Eye (tissue), 1 donor: Measurements from ENCODE around the gene ISX.

Experiments
- DNase-seq: peaks from one replicate; pipeline ENCODE4 v3.0.0-alpha.2; 2015

ISX gene

DNA sequence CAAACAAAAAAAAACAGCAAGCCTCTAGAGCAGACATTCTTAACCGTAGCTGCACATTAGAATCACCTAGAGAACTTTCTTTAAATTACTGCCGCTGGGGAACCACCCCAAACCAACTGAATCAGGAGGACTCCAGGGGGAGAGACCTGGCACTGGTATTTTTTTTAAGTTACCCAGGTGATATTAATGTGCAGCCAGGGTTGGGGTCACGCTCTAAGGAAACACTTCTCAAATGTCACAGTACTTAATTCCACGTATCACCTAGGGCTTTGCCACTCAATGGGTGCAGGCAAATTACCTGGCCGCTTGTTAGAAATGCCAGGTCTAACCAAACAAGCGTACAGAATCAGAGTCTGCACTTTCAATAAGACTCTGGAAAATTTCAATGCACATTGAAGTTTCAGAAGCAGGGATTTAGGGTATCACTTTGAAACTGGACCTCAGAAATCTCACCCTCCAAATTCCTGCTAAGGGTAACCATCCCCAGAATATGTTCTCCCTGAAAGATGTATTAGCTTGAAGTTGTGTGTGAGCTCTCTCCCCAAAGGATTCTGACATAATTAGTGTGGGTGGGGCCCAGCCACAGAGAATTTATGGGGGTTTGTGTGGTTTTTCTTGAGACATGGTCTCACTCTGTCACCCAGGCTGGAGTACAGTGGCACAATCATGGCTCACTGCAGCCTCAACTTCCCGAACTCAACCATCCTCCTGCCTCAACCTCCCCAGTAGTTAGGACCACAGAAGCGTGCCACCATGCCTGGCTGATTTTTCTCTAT lies 12.7 kb upstream of the ISX start:
- DNase-seq, result no peak

DNA sequence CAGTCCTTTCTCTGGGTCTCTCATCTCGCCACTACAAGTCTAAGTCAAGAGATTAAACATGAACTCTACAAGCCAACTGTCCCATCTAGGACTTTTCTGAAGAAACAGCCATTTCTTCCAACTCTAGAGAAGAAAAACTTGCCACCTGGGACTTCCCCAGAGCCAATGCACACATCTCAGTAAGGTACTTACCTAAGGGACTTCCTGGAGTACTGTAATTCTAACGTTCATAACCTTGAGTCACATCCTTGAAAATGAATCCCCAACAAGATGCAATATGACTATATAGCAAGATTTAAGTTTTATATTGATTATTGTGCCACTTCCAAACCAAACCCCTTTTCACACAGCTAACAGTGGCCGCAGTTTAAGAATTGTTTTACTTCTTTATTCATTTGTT lies 11.9 kb upstream of the ISX start:
- no peak for DNase-seq

DNA sequence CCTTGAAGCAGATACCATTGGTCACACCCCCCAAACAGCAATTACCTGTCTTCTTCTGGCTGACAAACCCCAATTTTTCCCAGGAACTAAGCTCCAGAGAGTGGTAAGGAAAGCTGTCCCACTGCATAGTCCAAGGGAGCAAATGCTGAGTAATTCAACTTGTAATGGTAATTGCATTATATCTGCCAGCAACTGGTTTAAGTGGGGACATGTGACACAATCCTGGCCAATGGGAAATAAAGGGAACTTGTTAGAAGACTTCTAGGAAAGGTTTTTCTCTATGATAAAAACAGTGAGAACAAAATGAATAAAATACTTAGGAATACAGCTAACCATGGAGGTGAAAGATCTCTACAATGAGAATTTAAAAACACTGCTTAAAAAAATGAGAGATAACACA lies 9.5 kb upstream of the ISX start:
- no peak for DNase-seq

DNA sequence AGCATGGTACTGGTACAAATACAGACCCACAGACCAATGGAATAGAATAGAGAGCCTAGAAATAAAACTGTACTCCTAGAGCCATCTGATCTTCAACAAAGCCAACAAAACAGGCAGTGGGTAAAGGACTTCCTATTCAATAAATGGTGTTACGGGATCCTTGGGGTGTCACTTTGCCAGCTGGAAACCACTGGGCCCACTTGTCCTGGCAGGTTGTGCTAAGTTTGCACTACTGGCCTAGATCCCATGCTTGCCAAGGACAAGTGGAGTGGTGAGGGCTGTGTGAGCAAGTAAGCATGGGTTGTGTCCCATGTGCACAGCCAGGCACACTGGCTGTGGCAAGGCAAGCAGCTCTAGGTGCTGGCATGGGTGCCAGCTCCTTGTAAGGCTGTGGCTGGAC lies 8.8 kb upstream of the ISX start:
- DNase-seq, result no peak

DNA sequence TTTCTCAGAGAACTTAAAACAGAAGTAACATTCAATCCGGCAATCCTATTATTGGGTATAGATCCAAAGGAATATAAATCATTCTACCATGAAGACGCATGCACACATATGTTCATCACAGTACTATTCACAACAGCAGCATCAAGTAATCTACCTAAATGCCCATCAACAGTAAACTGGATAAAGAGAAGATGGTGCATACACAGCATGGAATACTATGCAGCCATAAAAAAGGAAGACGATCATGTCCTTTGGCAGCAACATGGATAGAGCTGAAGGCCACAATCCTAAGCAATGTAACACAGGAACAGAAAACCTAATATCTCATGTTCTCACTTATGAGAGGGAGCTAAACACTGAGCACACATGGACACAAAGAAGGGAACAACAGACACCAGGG lies 6.3 kb upstream of the ISX start:
- DNase-seq, result no peak

DNA sequence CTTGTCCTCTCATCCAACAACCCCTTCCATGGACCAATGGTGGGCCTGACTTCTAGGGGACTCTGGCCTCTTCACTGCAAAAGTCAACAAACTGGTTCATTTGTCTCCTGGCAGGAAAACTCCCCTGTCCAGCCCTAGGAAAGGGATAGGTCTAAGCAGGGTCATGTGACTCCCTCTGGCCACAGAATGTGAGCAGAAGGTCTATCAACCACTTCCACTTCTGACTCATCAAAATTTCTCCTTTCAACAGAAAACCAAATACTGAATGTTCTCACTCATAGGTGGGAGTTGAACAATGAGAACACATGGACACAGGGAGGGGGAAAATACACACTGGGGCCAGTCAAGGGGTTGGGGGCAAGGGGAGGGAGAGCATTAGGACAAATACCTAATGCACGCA lies 1.3 kb upstream of the ISX start:
- no peak for DNase-seq

DNA sequence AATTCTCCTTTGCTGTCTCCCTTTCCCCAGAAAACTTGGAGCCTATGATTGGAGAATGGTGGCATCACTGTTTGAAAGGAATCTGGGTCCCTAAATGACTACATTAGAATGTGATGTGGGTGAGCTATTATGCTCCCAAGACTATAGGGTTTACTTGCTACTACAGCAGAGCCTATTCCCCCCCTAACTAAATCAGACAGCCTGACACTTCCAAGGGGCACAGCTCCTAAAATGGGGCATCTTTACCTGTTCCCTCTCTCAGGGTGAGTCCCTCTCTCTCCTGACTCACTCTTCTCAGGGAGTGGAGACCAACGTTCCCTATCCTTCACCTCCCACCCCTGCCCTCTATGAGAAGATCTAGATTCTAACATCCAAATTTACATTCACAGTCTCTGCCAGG lies 775 bp upstream of the ISX start:
- DNase-seq, result no peak

DNA sequence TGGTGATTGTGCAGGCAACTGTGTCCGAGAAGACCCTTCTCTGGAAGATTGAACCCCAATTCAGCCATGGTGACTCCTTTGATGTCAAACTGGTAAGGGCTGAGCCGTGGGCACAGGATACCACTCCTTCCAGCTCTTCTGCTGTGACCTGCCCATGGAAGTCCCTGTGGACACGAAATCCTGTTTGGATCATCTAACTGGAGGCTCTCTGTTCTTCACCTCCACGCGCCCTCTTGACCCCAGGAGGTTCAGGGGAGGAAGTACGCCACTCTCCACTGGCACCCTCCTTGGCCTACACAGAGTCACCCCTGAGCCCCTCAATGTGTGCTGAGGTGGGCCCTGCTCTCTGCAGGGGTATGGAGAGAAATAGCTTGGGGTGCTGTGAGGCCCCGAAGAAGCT lies 810 bp downstream of the ISX start:
- DNase-seq, result no peak

DNA sequence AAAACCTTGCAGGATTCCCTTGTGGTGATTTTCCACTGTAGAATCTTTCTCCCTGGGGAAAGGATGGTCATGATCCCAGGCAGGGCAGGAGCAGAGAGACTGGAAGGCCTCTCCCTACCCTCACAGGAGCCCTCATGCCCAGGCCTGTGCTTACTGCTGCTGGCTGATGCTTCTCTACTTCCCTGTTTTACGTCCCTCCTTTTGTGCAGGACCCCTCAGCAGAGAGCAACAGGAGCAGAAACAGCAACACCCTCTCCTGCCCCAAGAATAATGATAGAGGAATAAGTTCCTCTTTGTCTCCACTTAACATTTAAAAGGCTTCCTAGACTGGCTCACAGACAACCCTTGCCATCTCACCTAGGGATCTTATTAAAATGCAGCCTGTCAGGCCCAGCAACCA lies 3.6 kb downstream of the ISX start:
- DNase-seq, result no peak

DNA sequence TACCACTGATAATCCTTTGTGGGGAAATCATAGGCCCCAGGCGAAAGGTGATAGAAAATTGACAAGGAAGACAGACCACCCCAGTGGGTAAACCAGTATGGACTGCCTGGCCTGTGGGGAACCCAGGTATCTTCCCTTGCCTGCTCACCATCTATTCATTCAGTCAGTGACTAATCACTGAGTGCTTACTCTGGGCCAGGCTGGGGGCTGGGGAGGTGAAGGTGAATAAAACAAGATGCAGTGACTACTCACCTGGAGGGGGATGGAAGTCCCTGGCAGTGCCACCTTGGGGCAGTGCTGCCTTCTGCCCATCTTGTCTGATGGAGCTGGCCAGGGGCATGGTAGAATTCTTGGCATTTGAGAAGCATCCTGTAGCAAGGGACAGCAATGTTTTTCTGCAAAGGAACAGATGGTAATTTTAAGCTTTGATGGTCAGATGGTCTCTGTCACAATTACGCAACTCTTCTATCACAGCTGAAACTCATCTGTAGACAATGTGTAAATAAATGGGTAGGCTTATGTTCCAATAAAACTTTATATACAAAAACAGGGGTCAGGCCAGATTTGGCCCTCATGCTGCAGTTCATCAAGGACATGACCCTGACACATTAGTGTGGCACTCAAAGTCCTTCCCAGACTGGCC lies 4.6 kb downstream of the ISX start:
- no peak for DNase-seq

DNA sequence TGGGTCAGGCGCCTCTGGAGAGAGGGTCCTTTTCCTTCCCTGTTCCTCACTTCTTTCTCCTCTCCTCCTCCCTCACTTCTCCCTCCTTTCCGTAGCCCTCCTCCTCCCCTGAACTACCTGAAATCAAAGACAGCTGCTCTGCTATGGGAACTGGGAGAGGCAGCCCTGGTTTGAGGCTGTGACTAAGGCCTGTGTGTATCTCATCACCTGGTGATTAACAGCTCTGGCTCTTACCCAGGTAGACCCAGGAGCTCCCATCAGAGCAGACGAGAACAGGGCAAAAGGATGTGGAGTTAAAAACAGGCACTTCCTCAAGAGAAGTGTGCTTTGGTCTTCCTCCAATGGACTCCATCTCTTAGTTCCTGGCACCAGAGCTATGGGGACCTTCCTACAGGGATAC lies 5.8 kb downstream of the ISX start:
- DNase-seq, result no peak

DNA sequence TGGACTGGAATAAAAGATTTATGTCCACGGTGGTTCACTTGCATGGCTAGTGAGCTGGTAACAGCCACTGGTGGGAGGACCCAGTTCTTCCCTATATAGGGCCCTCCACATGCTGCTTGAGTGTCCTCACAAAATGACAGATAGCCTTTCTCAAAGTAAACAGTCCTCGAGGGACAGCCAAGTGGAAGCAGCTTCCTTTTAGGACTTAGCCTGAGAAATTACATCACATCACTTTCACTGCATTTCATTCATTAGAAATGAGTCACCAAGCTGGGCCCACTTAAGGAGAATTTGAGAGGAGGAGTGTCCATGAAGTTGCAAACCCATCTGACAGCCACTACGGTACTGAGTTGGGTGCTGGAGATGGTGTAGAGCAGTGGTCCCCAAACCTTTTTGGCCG lies 7.0 kb downstream of the ISX start:
- DNase-seq, result no peak

DNA sequence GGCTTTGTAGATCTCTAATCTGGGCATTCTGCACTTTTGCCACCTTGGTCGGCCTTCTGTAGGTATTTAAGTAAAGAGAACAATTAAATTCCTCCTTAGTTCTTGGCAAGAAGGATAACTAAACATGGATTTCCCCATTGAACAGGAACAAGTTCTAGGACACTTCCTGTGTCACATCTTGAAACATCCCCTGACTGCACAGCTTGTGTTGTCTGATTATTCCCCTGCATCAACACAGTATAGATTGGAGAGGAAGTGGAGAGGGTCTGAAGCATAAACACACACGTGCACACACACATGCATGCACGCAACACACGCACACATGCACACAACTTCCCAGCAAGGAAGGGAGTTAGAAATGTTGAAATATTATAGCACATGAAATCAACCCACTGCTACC lies 8.6 kb downstream of the ISX start:
- DNase-seq, result no peak

DNA sequence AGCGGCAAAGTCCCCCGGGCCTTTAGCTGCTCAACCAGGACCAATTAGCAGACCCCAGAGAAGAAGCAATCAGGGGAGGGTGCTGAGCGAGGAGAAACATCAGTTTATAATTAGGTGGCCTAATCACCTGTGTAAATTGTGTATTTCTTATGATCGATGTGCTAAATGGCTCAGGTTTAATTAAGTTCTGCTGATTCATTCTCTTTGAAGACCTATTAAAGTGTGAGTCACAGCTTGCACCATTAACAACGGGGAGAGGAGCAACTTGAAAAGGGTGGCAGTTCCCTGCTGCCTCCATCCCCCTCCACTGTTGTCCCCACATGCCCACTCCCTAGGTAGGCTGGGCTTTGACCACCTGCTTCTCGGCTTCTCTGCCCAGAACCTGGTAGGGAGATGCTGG lies 10.7 kb downstream of the ISX start:
- DNase-seq, result no peak

DNA sequence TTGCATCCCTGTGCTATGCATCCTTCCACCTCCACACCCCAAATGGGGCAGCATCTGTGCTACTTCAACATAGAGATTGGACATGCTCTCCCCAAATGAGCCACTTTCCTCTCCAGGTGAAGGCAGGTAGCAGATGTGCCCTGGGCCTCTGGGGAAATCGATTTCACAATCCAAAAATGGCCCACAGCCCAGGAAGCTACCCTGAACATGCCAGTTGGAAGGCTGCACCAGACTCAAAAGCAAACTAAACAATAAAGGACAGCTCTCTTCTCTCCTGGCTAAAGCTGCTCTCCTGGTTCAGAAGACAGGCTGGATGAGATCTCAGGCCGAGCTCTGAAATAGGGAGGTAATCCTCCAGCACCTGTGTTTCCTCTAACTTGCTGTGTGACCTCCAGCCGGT lies 19.7 kb downstream of the ISX start:
- DNase-seq, result no peak

DNA sequence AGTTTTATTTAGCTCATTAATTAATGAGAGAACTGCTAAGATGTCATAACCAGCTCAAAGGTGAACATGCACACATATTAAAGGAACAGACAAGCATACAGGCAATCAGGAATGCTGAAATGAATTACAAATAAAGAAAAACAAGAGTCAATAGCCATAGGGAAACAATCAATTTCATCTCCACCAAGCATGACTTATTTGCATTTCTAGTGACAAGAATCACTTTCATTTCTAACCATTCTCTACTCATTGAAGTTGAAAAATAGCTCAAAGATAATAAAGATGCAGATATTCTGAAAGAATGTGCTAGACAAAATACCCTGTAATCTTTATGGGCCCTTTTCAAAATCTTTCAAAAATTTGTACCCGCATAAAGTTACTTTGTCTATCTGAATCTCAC lies 23.2 kb downstream of the ISX start:
- DNase-seq, result no peak

DNA sequence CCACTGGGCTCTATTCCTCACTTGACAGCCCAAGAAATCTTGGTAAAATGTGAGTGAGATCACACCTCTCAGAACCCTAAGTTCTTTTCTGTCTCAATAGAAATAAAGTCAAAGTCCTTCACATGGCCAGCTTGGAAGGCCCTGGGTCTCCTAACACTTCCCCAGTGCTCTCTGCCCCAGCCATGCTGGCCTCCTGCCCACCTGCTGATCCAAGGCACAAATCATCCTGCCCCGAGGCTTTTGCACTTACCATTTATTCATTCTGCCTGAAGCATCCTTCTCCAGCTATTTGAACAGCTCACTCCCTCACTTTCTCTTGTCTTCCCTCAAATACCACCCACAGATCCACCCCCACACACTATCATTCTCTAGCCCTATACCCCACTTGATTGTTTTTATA lies 26.4 kb downstream of the ISX start:
- DNase-seq, result no peak

DNA sequence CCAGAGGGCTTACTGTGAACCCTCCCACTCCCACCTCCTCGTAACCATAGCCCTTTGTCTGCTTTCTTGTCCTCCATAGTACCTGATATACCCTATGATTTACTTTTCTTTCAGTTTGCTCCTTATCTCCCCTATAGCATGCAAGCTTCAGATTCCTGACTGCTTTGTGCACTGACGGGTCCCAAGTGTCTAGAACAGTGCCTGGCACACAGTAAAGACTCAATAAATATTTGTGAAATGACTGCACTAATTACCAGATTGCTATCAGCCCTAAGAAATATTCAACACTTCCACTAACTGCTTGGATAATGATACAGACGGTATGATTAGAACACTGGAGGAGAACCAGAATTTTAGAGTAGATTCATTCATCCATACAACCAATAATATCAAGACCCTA lies 33.0 kb downstream of the ISX start:
- no peak for DNase-seq

DNA sequence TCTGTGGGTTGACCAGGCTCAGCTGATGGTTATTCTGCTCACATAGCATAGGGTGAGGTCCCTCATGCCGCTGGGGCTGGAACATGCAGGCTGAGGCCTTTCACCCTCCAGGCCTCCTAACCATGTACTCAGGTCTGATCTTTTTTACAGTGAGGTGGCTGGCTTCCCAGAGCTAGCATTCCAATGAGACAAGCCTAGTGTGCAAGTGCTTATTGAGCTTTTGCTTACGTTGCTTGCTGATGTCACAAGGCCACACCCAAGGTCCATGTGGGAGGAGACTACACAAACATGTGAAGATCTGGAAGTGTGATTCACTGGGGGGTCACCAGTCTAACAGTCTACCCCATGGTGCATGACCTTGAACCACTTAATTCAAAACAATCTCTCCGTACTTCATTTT lies 33.9 kb downstream of the ISX start:
- DNase-seq, result no peak

DNA sequence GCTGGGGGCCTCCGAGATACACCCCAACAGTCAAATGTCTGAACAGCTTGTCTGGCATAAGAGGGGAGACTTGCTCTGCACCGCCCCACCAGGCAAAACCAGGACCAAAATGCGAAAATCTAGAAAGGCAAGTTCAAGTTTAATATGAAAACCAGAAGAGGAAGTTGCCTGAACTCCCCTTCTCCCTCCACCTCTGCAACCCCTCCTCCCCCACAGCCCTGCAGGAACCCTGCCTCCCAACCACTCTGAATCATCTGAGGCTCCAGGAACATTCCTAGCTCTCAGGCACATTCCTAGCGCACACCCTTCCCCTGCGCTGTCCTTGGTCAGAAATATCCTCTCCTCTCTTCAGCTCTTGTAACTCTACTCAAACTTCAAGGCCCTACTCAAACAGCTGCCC lies 36.7 kb downstream of the ISX start:
- peak; percentile 12 for DNase-seq

DNA sequence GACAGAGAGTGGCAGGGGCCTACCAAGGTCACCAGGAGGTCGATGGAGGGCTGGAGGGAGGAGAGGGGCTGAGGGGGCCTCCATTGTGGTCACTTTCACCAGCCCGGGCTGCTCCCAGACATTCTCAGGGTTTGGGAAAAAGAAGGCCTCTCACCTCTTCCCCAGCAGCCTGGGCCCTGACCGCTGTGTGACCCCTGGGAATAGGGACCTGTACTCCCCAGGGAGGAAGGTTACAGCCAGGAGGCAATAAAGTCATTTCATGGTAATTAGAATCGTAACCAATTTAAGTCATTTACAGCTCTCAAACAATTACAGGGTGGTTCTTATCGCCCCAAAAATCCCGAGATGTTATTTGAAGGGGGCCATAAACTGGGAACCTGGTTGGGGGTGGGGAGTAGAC lies 37.8 kb downstream of the ISX start:
- no peak for DNase-seq

DNA sequence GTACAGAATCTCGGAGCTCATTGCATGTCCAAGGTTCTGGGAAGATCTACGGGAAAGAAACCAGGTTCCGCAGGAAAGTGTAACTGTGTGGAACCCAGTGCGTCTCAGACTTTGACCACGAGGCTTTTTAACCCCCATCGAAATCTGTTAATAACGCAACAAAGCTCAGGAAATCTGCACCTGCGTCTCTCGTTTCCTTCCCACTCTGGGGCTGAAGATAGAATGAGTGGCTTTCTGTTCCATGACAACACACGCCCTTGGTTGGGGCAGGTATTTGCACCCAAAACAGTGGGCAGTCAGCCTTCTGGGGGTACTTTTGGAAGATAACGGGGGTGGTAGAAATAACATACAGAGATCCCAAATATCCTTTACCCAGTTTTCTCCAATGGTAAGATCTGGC lies 38.5 kb downstream of the ISX start:
- DNase-seq, result no peak

DNA sequence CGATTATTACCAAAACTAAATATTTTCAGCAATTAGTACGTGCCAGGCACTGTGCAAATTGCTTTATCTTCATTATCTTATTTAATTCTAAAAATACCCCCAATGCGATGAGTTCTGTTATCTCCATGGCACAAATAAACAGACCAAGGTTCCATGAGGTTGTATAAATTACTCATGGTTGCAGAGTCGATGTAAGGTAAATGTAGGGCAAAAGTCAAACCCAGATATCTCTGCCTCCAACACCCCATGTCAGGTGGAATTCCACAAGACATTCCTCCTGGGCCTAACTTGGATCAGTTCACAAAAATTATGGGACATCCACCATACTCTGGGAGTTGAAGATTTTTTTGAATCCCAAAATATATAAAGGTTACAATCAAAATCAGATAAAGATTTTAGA lies 43.7 kb downstream of the ISX start:
- no peak for DNase-seq

DNA sequence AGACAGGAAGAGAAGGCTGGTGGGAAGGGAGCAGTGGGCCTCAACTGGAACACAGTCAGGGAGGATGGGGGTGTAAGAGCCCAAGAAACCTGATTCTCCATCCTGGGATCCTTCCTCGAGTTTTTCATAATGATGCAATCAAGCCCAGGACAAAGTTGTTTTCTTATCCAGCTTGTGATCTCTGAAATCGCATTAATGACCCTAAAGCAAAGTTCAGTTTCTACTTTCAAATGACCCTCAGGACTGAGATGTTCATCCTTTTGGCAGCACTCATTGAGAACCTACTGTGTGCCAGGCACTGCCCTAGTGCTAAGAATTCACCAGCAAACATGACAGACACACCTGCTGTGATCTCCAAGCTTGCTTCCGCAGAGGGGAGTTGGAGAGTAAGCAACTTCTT lies 45.3 kb downstream of the ISX start:
- no peak for DNase-seq

DNA sequence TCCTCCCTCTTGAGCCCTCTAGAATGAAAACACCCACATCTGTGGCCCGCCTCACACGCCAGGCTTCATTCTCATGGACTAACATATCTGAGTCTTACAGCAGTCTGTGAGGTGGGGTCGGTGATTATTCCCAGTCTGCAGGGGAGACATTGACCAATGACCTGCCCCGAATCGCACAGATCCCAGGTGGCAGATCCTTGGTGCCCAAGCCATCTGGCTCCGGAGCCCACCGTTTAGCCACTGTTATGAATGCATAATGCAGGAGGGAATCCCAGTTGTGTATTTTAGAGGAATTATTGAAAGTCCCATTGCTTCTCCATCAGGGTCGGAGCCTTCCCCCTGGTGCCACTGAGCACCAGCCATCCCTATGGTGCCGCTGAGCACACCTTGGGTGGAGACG lies 47.4 kb downstream of the ISX start:
- no peak for DNase-seq
